MCF 10A (cell line): ENCODE results near the gene SDK1. TPM values are rescaled to one million over a fixed set of nuclear protein-coding genes. Genes with fewer than 3 reads are reported as not detected.

ENCODE experiments used
- BruUV-seq: library from RNA; stranded (reverse); fragments of 400-500 nt; replicated peaks from 2 replicates; lab custom pipeline; 2021; lab: Mats Ljungman, UMichigan
- CTCF ChIA-PET: fragments of 300-600 bp; sonication (Branson Sonifier 250); formaldehyde crosslinking; extraction: SDS; loops from one replicate; lab custom pipeline; 2021; ENCODE audit warnings: antibody characterized with exemption, inconsistent platforms; lab: Yijun Ruan, JAX
- POLR2A ChIA-PET: fragments of 300-600, 350-650 bp; sonication (Branson Sonifier 250); formaldehyde crosslinking; extraction: SDS; loops from one replicate; lab custom pipeline; 2020; ENCODE audit warnings: antibody characterized with exemption, inconsistent platforms; lab: Yijun Ruan, JAX
- DNase-seq: peaks from one replicate; pipeline ENCODE4 v3.0.0-alpha.2; 2018; ENCODE audit not compliant: unreplicated experiment
- H3K27ac Mint-ChIP-seq: one replicate; pipeline ENCODE4 v1.8.0; 2022; ENCODE audit warnings: mild to moderate bottlenecking, low read depth, mixed read lengths; ENCODE audit not compliant: unreplicated experiment
- H3K27me3 Mint-ChIP-seq: one replicate; pipeline ENCODE4 v1.8.0; 2022; ENCODE audit warnings: mixed read lengths; ENCODE audit not compliant: insufficient read depth, unreplicated experiment
- H3K36me3 Mint-ChIP-seq: one replicate; pipeline ENCODE4 v1.8.0; 2022; ENCODE audit warnings: mild to moderate bottlenecking, moderate library complexity, mixed read lengths; ENCODE audit not compliant: insufficient read depth, unreplicated experiment
- H3K4me1 Mint-ChIP-seq: one replicate; pipeline ENCODE4 v1.8.0; 2022; ENCODE audit warnings: mixed read lengths; ENCODE audit not compliant: insufficient read depth, unreplicated experiment
- H3K4me3 Mint-ChIP-seq: one replicate; pipeline ENCODE4 v1.8.0; 2022; ENCODE audit warnings: mild to moderate bottlenecking, moderate library complexity, mixed read lengths; ENCODE audit not compliant: unreplicated experiment
- H3K9me3 Mint-ChIP-seq: one replicate; pipeline ENCODE4 v1.8.0; 2022; ENCODE audit warnings: mixed read lengths; ENCODE audit not compliant: unreplicated experiment
- intact Hi-C: fragments of 100-400 bp; cut with micrococcal nuclease; formaldehyde crosslinking; loops from 2 replicates; pipeline ENCODE4 v1.14.1; 2022
- total RNA-seq: library from RNA; stranded (reverse); gene quantifications from 2 replicates; pipeline ENCODE4 v1.2.3, GENCODE V29; 2022
- TF ChIP-seq, protein P1 (sequence below): fragments of 200-600 bp; IDR thresholded peaks from one replicate; pipeline ENCODE4 v1.8.0; 2022; ENCODE audit warnings: antibody characterized with exemption, mild to moderate bottlenecking; ENCODE audit not compliant: unreplicated experiment

Gene SDK1
- total RNA-seq, 1 experiment from 2014 or later, result 3.3 TPM

DNA sequence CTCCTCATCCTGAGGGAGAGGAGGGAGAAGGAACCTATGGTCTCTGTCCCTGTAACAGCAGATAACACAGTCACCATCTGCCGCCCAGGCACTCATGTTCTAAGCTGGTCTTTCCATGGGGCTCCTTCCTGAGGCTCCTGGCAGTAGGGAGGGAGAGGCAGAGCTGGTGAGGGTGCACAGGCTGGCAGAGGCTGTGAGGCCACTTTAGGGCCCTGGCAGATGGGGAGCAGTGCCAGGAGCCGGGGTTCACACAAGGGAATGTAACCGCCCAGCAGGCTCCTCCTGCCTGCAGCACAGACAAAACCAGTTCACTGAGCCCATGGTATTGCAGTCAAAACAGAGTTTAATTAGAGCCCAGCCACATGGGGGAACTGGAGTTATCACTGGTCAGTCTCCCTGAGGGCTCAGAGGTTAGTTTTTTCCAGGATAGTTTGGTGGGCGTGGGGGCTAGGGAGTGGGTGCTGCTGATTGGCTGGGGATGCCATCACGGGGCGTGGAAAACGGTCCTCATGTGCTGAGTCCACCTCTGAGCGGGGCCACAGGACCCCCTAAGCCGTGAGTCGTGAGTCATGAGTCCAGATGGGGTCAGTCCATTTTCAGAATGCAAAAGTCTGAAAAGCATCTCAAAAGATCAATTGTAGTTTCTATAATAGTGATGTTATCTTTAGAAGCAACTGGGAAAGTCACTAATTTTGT lies 881.7 kb downstream of the SDK1 start:
- intact Hi-C loops, result no loop called here
- no peak overlapping the region for H3K4me3 Mint-ChIP-seq
- no peaks in the 10 kb centered on the region for H3K36me3 Mint-ChIP-seq
- H3K9me3 Mint-ChIP-seq, result no peaks in the 10 kb centered on the region
- ChIA-PET POLR2A (interaction anchor here (0.5 kb wide), 1 partner anchor 648 kb away, joined by 3 read pairs; no protein-coding TSS in a partner anchor), CTCF (interaction anchor here (0.6 to 1.1 kb wide), 2 partner anchors 9 to 12 kb away, joined by 3 to 6 read pairs; no protein-coding TSS in a partner anchor)
- no peaks in the 10 kb centered on the region for H3K4me1 Mint-ChIP-seq
- no peaks in the 10 kb centered on the region for H3K27me3 Mint-ChIP-seq
- BruUV-seq, result no TSS peak
- H3K27ac Mint-ChIP-seq, result no peak overlapping the region
- no peak for DNase-seq
- TF ChIP-seq, protein P1, sequence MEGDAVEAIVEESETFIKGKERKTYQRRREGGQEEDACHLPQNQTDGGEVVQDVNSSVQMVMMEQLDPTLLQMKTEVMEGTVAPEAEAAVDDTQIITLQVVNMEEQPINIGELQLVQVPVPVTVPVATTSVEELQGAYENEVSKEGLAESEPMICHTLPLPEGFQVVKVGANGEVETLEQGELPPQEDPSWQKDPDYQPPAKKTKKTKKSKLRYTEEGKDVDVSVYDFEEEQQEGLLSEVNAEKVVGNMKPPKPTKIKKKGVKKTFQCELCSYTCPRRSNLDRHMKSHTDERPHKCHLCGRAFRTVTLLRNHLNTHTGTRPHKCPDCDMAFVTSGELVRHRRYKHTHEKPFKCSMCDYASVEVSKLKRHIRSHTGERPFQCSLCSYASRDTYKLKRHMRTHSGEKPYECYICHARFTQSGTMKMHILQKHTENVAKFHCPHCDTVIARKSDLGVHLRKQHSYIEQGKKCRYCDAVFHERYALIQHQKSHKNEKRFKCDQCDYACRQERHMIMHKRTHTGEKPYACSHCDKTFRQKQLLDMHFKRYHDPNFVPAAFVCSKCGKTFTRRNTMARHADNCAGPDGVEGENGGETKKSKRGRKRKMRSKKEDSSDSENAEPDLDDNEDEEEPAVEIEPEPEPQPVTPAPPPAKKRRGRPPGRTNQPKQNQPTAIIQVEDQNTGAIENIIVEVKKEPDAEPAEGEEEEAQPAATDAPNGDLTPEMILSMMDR, result no peak

DNA sequence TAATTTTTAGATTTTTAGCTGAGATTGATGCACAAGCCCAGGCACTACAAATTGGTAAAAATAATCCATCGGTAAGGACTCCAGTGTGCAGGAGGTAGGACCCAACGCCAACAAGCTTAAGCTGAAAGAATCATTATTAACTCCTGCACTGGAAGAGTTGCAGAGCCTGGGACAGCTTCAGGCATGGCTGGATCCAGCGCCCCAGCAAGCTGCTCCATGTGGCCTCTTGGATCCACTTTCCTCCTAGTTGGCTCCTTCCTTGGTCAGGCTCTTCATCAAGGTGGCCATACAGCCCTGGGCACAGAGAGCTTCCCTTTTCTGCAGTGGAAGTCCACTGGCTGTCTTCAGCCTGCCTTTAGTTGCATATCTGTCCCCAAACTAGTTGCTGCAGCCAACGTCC lies 883.6 kb downstream of the SDK1 start:
- H3K27me3 Mint-ChIP-seq, result no peaks in the 10 kb centered on the region
- no TSS peak for BruUV-seq
- H3K4me1 Mint-ChIP-seq, result peaks cover 7% of the 10 kb centered on the region
- DNase-seq, result no peak
- TF ChIP-seq, protein P1, result no peak
- H3K27ac Mint-ChIP-seq, result no peak overlapping the region
- no peak overlapping the region for H3K4me3 Mint-ChIP-seq
- H3K36me3 Mint-ChIP-seq, result no peaks in the 10 kb centered on the region
- no peaks in the 10 kb centered on the region for H3K9me3 Mint-ChIP-seq
- ChIA-PET POLR2A (interaction anchor here (1.2 kb wide), 1 partner anchor 31 kb away, joined by 5 read pairs; no protein-coding TSS in a partner anchor), CTCF (interaction anchor here (0.6 kb wide), 1 partner anchor 138 kb away, joined by 3 read pairs; no protein-coding TSS in a partner anchor)
- intact Hi-C loops, result no loop called here

DNA sequence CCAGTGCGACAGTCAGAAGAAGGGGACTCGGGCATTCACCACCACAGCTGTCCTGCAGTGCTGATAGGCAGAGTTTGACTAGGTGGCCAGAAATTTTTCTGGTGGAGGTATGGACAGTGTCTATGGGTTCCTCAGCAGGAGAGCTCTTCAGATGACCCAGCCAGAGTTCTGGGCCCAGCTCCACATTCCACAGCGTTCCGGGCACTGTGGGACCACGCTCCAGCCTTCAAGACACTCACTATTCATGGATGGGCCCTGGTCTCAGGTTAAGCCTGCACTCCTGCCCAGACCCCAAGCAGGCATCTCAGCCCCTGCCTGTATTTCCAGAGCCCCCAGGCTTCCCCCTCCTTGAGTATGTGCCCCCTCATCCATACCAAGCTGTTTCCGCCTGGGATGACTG lies 884.1 kb downstream of the SDK1 start:
- H3K9me3 Mint-ChIP-seq, result no peaks in the 10 kb centered on the region
- no peak overlapping the region for H3K4me3 Mint-ChIP-seq
- peaks cover 7% of the 10 kb centered on the region for H3K4me1 Mint-ChIP-seq
- H3K27me3 Mint-ChIP-seq, result no peaks in the 10 kb centered on the region
- no peaks in the 10 kb centered on the region for H3K36me3 Mint-ChIP-seq
- BruUV-seq, result no TSS peak
- CTCF ChIA-PET, result interaction anchor here (0.6 kb wide), 1 partner anchor 138 kb away, joined by 3 read pairs; no protein-coding TSS in a partner anchor
- DNase-seq, result no peak
- POLR2A ChIA-PET, result interaction anchor here (0.6 to 1.2 kb wide), 2 partner anchors 31 to 132 kb away, joined by 3 to 5 read pairs; no protein-coding TSS in a partner anchor
- no peak overlapping the region for H3K27ac Mint-ChIP-seq
- intact Hi-C loops, result no loop called here
- TF ChIP-seq, protein P1, result no peak

DNA sequence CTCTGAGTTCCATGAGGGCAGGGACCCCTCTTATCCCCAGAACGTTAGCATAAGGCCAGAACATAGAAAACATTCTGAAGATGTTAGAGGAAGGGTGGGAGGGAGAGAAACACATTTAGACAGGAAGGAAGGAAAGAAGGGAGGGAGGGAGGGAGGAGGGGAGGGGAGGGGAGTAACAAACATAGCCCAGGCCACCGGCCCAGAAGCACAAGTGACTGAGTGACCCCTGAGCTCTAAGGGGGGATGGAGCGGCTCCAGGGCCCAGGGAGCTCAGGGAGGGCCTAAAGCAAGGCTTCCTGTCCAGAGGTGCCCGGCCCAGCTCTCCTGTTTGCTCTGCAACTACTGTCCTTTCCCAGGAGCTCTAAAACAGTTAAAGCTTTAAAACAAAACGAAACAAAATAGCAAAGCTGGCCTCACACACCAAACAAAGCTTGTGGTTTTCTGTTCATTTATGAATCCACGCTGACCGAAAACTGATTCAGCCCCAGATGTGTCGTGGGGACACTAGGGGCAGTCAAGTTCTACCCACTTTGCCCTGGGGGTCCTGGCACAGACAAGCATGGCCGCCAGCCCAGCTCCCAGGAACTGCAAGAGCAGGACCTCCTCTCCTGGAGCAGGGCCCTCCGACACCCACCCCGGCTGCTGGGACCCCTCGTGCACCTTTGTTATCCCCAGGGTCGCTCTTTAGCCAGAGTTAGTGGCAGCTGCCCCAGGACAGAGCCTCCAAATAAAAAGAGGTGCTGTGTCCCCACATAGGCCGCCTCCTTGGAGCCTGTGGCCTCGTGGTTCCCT lies 884.9 kb downstream of the SDK1 start:
- DNase-seq, result no peak
- Mint-ChIP-seq H3K27me3 (no peaks in the 10 kb centered on the region), H3K9me3 (no peaks in the 10 kb centered on the region), H3K4me3 (no peak overlapping the region), H3K36me3 (no peaks in the 10 kb centered on the region), H3K4me1 (peaks cover 7% of the 10 kb centered on the region), H3K27ac (no peak overlapping the region)
- ChIA-PET POLR2A (interaction anchor here (0.6 to 1.2 kb wide), 2 partner anchors 32 to 133 kb away, joined by 3 to 5 read pairs; no protein-coding TSS in a partner anchor), CTCF (interaction anchor here (0.5 kb wide), 1 partner anchor 59 kb away, joined by 3 read pairs; no protein-coding TSS in a partner anchor)
- BruUV-seq, result no TSS peak
- TF ChIP-seq, protein P1, result no peak
- intact Hi-C loops, result no loop called here
